CD4-positive, alpha-beta T cell treated with Interferon alpha-2 for 1 hour (primary cell): ENCODE data around the gene CCDC57.
"Not testable (repeated sequence)": the region's sequence is repeated elsewhere in the genome, so short reads cannot be mapped to it uniquely, and the experiment has no call there.

Experiments used
- DNase-seq, 2 donors: peaks; one replicate each; pipeline ENCODE4 v3.0.0-alpha.2; 2020 to 2022

The CCDC57 gene

GRCh38 chr17:82200743-82201497, 11.7 kb downstream of the CCDC57 start:
- peak; percentile 62 to 82 for DNase-seq

- DNase-seq = no peak
Measured at GRCh38 chr17:82200135-82200534, 12.5 kb downstream of the CCDC57 start.

GRCh38 chr17:82199496-82199895, 13.1 kb downstream of the CCDC57 start:
- DNase-seq = no peak

DNA sequence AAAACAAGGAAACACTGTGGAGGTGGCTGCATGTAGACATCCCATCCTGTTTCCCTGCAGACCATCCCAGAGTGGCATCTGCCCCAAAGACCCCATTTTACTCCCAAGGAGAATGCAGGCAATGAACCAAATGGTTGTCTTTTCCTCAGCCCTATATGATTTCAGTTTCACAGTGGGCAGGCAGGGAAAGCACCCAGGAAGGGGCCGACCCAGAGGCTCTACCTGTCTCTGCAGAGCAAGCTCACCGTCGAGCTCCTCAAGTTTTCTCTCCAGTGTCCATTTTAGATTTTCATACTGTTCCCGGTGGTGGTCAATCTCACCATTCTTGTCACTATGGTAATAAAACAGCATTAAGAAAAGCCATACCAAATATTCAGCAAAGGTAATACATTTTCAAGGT, 14.6 kb downstream of the CCDC57 start:
- peak in 1 of 2 donors; percentile 30 for DNase-seq

GRCh38 chr17:82195675-82196672, 16.7 kb downstream of the CCDC57 start:
- no peak for DNase-seq

GRCh38 chr17:82194765-82195164, 17.9 kb downstream of the CCDC57 start:
- no peak for DNase-seq

DNA sequence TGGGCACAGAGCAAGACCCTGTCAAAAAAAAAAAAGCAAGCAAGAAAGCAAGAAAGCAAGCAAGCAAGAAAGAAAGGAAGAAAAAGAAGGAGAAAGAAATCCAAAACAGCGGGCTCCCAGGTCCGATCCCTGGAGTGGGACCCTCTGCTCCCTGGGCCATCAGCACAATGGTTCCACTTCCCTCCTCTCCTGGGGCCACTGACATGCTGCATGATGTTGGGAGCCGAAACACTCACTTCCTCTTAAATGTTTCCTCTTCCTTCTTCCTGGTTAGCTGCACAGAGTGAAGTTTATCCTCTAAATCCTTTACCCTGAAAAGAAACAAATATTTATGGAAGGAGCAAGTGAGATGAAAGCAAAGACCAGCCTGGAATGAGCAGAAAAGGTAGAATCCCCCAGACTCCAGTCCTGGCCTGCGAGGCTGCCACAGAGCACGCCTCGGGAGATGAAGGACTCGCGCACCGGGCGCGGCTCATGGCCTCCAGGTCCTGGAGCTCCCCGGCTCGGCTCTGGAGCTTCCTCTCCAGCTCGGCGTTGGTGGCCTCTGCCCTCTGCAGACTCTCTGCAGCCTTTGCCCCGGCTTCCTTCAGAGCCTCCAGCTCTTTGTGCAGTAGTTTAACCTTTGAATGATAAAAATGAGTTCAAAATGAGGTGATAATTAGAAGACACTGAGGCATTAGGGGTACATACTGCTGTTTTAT, 19.0 kb downstream of the CCDC57 start:
- DNase-seq = no peak

- not testable (repeated sequence) for DNase-seq
Measured at GRCh38 chr17:82193050-82193449, 19.6 kb downstream of the CCDC57 start.

GRCh38 chr17:82188001-82188961, 24.4 kb downstream of the CCDC57 start:
- no peak for DNase-seq

- no peak for DNase-seq
Measured at GRCh38 chr17:82187500-82187899, 25.1 kb downstream of the CCDC57 start.

GRCh38 chr17:82186221-82186620, 26.4 kb downstream of the CCDC57 start:
- DNase-seq = no peak

- no peak for DNase-seq
Measured at GRCh38 chr17:82184761-82185160, 27.9 kb downstream of the CCDC57 start.

DNA sequence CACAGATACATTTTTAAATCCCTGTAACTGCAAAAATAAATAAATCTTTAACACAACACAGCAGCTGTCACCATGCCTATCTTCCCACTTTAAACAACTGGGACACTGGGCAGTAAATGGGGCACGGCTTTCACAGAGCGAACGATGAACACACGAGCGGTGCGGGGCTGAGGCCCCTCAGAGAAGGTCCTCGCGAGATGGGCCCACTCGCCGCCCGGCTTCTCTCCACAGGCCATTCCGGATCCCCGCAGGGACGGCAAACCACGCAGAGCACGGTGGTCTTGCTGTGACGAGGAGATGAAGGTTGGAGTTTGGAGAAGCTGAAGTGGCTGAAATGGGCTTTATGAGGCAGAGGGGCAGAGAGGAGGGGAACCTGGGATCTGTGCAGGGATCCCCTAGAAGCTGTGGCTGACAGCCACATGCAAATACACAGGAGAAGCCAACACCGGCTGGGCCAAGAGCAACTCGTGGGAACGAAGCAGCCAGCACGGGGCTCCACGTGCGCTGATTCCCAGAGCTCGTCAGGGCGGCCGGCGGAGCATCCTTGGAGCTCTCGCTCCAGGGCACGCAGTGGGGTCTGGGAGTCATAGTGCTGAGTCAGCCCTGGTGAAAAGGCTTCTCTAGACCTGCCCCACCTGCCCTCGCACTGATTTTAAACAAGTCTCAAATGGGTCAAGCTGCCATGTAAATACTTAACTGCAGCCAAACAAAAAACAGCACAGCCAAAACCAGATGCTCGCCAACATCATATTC, 31.7 kb downstream of the CCDC57 start:
- DNase-seq = no peak

DNA sequence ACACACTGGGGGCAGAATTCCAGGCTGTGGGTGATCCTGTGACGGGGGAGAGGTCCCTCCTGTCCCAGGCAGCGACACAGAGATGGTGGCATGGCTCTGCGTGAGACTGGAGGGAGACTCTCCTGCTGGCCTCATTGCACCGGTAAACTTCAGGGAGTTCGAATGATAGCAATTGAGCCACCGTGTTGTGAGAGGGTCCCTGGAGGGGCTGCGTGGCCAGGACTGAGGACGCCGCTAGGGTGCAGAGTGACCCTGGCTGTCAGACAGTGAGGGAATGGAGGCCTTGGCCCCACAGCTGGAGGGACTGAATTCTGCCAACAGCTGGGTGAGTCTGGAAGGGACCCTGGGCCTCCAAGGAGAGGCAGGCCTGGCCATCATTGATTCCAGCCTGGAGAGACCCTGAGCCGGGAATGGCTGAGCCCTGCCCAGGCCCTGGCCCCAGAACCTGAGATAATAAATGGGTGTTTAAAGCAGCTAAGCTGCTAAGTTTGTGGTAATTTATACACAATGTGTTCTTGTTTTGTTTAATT, 32.6 kb downstream of the CCDC57 start:
- DNase-seq = no peak

DNA sequence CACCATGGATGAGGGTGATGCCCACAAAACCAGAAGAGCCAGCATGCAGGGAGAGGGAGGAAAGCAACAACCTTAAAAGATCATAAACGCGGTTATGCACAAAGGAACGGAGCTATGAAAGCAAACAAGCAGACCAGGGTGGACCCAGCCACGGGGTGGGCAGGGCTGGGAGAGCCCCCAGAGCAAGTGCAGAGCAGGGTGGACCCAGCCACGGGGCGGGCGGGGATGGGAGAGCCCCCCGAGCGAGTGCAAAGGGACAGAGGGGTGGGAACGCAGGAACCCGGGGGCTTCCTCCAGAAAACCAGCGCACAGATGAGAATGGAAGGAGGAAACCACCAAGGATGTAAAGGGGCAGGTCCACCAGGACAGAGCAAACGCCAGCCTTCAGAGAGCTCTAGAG, 33.2 kb downstream of the CCDC57 start:
- DNase-seq = no peak

DNA sequence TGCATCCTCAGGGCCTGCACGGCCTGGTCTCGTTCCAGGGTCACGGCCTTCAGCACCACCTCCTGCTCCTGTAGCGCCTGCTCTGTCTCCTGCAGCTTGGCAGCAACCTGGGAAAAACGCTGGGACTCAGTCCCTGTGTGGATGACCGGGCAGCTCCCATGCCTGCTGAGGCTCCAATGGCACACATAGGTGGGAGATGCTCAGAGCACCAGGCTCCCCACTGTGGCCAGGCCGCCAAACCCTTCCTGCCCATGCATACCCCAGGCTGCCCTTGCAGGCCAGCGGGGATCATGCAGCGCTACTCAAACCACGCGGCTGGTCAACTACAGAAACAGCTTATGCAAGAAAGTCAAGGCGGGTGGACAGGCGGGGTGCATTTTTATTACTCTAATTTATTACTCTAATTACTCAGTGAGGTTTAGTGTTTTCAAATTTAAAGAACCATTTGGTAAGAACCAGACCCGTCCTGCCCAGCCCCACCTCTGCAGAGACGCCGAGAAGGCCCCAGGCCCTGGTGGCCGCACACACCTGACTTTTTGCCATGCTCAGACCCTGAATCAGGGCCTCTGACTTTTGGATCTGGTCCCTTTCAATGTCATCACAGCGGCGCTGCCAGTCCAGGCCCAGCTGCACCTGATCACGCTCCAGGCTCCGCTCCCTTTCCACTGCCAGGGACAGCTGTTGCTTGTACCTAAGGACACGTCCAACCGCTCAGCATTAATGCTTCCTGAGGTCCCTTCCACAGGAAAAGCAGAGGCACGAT, 34.0 kb downstream of the CCDC57 start:
- DNase-seq = no peak

DNA sequence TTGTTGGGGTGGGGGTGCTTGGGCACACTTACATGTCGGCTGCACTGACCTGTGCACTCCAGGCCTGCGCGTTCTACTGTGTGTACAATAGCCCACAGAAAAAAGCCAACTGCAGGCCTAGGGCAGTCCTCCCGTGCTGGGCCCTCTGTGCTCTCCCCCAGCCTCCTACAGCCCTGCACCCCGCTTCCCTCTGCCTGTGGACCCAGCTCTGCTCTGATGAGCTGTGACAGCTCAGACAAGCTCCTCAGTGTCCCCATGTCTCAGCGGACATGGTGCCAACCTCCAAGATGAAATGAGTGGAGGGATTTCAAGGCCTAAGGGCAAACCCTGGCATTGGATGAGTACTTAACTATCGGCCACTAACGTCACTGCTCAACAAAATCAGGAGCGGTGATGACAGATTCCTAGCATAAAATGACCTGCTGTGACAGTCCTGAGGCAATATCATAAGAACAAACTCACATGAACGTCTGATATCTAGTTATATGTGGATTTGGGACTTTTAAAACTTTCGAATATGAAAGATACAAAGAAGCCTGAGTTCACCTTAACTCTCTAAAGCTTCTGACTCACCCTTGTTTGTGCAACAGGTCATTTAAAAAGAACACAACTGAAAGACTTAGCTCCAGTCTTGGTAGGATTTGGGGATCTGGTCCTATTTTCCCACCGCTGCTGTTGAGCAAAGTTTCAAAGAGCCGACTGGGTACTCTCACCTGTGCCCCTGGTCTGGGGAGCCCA, 34.7 kb downstream of the CCDC57 start:
- DNase-seq = no peak

- DNase-seq = no peak
Measured at GRCh38 chr17:82177276-82177675, 35.4 kb downstream of the CCDC57 start.

DNA sequence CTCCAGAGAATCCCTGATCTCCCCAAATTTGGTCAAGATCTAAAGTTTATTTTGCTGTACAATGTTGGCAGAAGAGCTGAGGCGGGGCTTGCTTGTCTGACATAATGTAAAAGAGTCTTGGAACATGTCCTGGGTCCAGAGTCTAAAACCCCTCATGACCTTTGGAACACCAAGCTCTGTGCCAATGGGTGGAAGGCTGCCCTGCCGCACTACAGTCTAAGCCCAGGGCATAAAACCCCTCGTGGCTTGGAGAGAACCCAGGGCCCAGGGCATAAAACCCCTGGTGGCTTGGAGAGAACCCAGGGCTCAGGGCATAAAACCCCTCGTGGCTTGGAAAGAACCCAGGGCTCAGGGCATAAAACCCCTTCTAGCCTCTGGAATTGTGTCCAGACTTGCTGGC, 36.7 kb downstream of the CCDC57 start:
- no peak for DNase-seq
